HT1080 (cell line): ENCODE data around the gene SEPTIN5. TPM values are rescaled to one million over a fixed set of nuclear protein-coding genes. Genes with fewer than 3 reads are reported as not detected.
"Not testable (repeated sequence)": the region's sequence is repeated elsewhere in the genome, so short reads cannot be mapped to it uniquely, and the experiment has no call there.

Experiments used
- DNase-seq: peaks from one replicate; pipeline ENCODE4 v3.0.0-alpha.2; 2015; ENCODE audit warnings: low read depth
- total RNA-seq: library from RNA; depleted of rRNA; stranded (reverse); fragments of >200 nt; shearing (Covaris generic); gene quantifications from 2 replicates; pipeline ENCODE4 v1.2.3, GENCODE V29; 2014

Gene SEPTIN5
- total RNA-seq, 1 experiment from 2014 or later = 2.8 TPM

- DNase-seq = no peak
Observed at GRCh38 chr22:19719488-19720021, 5.3 kb downstream of the SEPTIN5 start.

- no peak for DNase-seq
Observed at GRCh38 chr22:19720150-19720827, 6.0 kb downstream of the SEPTIN5 start.

GRCh38 chr22:19720999-19721329 lies 6.7 kb downstream of the SEPTIN5 start:
- no peak for DNase-seq

GRCh38 chr22:19721330-19722177 lies 7.3 kb downstream of the SEPTIN5 start:
- no peak for DNase-seq

GRCh38 chr22:19722178-19722981 lies 8.1 kb downstream of the SEPTIN5 start:
- no peak for DNase-seq

GRCh38 chr22:19722982-19723231 lies 8.6 kb downstream of the SEPTIN5 start:
- DNase-seq = no peak

- no peak for DNase-seq
Observed at GRCh38 chr22:19723232-19723982, 9.1 kb downstream of the SEPTIN5 start, which contains the start of gene GP1BB. GP1BB (plus strand) TSS chr22:19723539; CDS start chr22:19723570, 31 bp downstream.

GRCh38 chr22:19723983-19724827 lies 9.9 kb downstream of the SEPTIN5 start:
- no peak for DNase-seq

- DNase-seq = no peak
Observed at GRCh38 chr22:19724927-19725661, 10.8 kb downstream of the SEPTIN5 start.

GRCh38 chr22:19726064-19726788 lies 11.9 kb downstream of the SEPTIN5 start:
- not testable (repeated sequence) for DNase-seq

GRCh38 chr22:19727310-19728150 lies 13.2 kb downstream of the SEPTIN5 start:
- no peak for DNase-seq

- DNase-seq = no peak
Observed at GRCh38 chr22:19728271-19728670, 14.0 kb downstream of the SEPTIN5 start.

- no peak for DNase-seq
Observed at GRCh38 chr22:19728836-19729235, 14.5 kb downstream of the SEPTIN5 start.

- peak; percentile 33 for DNase-seq
Observed at GRCh38 chr22:19729507-19729906, 15.2 kb downstream of the SEPTIN5 start.

- DNase-seq = no peak
Observed at GRCh38 chr22:19730198-19730597, 15.9 kb downstream of the SEPTIN5 start.

- DNase-seq = peak; percentile 63
Observed at GRCh38 chr22:19730655-19731360, 16.5 kb downstream of the SEPTIN5 start.
